ENCODE data around the gene BICRAL. TPM values are rescaled to one million over a fixed set of nuclear protein-coding genes. Genes with fewer than 3 reads are reported as not detected.
A peak's percentile ranks its signal among the peaks of the same experiment; 100 is the strongest.
"Not testable (repeated sequence)": the region's sequence is repeated elsewhere in the genome, so short reads cannot be mapped to it uniquely, and the experiment has no call there.

BICRAL gene
- polyA plus RNA-seq, 1 donor = 13.0 TPM

GRCh38 chr6:42894041-42894828 lies 112.4 kb downstream of the BICRAL start:
- Histone ChIP-seq H3K27ac (ENCODE audit: low read length) (peak overlapping the region; percentile 83), H3K4me1 (ENCODE audit: control insufficient read depth, insufficient read depth, low read length) (peaks cover 18% of the 10 kb centered on the region)
- H3K27me3 ChIP-seq (ENCODE audit: control insufficient read depth, insufficient read depth, low read length); H3K36me3 ChIP-seq (ENCODE audit: control insufficient read depth, insufficient read depth, low read length); H3K4me3 ChIP-seq (ENCODE audit: low read length); H3K9me3 ChIP-seq (ENCODE audit: control insufficient read depth, low read depth, low read length): not testable (repeated sequence)
- WGBS (ENCODE audit: insufficient coverage, low lambda C conversion rate) = no CpG with 5 or more reads among the region's 19 CpGs
- DNase-seq = peak in 1 of 2 donors; percentile 59

GRCh38 chr6:42896178-42896719 lies 114.4 kb downstream of the BICRAL start:
- no peaks in the 10 kb centered on the region for H3K9me3 ChIP-seq (ENCODE audit: control insufficient read depth, low read depth, low read length)
- peaks cover 13% of the 10 kb centered on the region for H3K4me1 ChIP-seq (ENCODE audit: control insufficient read depth, insufficient read depth, low read length)
- no peak overlapping the region for H3K4me3 ChIP-seq (ENCODE audit: low read length)
- H3K36me3 ChIP-seq (ENCODE audit: control insufficient read depth, insufficient read depth, low read length) = no peaks in the 10 kb centered on the region
- no peaks in the 10 kb centered on the region for H3K27me3 ChIP-seq (ENCODE audit: control insufficient read depth, insufficient read depth, low read length)
- WGBS (ENCODE audit: insufficient coverage, low lambda C conversion rate) = no CpG with 5 or more reads among the region's 10 CpGs
- no peak for DNase-seq
- no peak overlapping the region for H3K27ac ChIP-seq (ENCODE audit: low read length)

- Histone ChIP-seq H3K27ac (ENCODE audit: low read length) (no peak overlapping the region), H3K4me1 (ENCODE audit: control insufficient read depth, insufficient read depth, low read length) (peaks cover 23% of the 10 kb centered on the region), H3K36me3 (ENCODE audit: control insufficient read depth, insufficient read depth, low read length) (no peaks in the 10 kb centered on the region), H3K9me3 (ENCODE audit: control insufficient read depth, low read depth, low read length) (no peaks in the 10 kb centered on the region), H3K4me3 (ENCODE audit: low read length) (no peak overlapping the region), H3K27me3 (ENCODE audit: control insufficient read depth, insufficient read depth, low read length) (no peaks in the 10 kb centered on the region)
- WGBS (ENCODE audit: insufficient coverage, low lambda C conversion rate) = 100% methylated on average over 1 of the region's 10 CpGs
- peak in 1 of 2 donors; percentile 56 for DNase-seq
Measured at GRCh38 chr6:42898891-42899361, 117.1 kb downstream of the BICRAL start.

GRCh38 chr6:42899871-42900270 lies 118.0 kb downstream of the BICRAL start:
- WGBS (ENCODE audit: insufficient coverage, low lambda C conversion rate) = no CpG with 5 or more reads among the region's 8 CpGs
- DNase-seq = no peak
- Histone ChIP-seq H3K4me1 (ENCODE audit: control insufficient read depth, insufficient read depth, low read length) (peaks cover 25% of the 10 kb centered on the region), H3K9me3 (ENCODE audit: control insufficient read depth, low read depth, low read length) (no peaks in the 10 kb centered on the region), H3K27me3 (ENCODE audit: control insufficient read depth, insufficient read depth, low read length) (no peaks in the 10 kb centered on the region), H3K36me3 (ENCODE audit: control insufficient read depth, insufficient read depth, low read length) (no peaks in the 10 kb centered on the region), H3K27ac (ENCODE audit: low read length) (no peak overlapping the region), H3K4me3 (ENCODE audit: low read length) (no peak overlapping the region)

GRCh38 chr6:42901538-42901957 lies 119.7 kb downstream of the BICRAL start:
- Histone ChIP-seq H3K4me1 (ENCODE audit: control insufficient read depth, insufficient read depth, low read length) (peaks cover 25% of the 10 kb centered on the region), H3K27ac (ENCODE audit: low read length) (peak overlapping the region; percentile 89), H3K9me3 (ENCODE audit: control insufficient read depth, low read depth, low read length) (no peaks in the 10 kb centered on the region), H3K27me3 (ENCODE audit: control insufficient read depth, insufficient read depth, low read length) (no peaks in the 10 kb centered on the region), H3K4me3 (ENCODE audit: low read length) (no peak overlapping the region), H3K36me3 (ENCODE audit: control insufficient read depth, insufficient read depth, low read length) (no peaks in the 10 kb centered on the region)
- WGBS (ENCODE audit: insufficient coverage, low lambda C conversion rate) = 20% methylated on average over 1 of the region's 11 CpGs
- DNase-seq = peak; percentile 75 to 82

- H3K4me3 ChIP-seq (ENCODE audit: low read length) = peak overlapping the region; percentile 32
Measured at GRCh38 chr6:42902429-42903263, 120.8 kb downstream of the BICRAL start.

GRCh38 chr6:42904467-42904866 lies 122.6 kb downstream of the BICRAL start:
- peaks cover 25% of the 10 kb centered on the region for H3K4me1 ChIP-seq (ENCODE audit: control insufficient read depth, insufficient read depth, low read length)
- H3K27ac ChIP-seq (ENCODE audit: low read length) = peak overlapping the region; percentile 50
- 100% methylated on average over 1 of the region's 10 CpGs for WGBS (ENCODE audit: insufficient coverage, low lambda C conversion rate)
- no peak overlapping the region for H3K4me3 ChIP-seq (ENCODE audit: low read length)
- H3K36me3 ChIP-seq (ENCODE audit: control insufficient read depth, insufficient read depth, low read length) = no peaks in the 10 kb centered on the region
- no peaks in the 10 kb centered on the region for H3K9me3 ChIP-seq (ENCODE audit: control insufficient read depth, low read depth, low read length)
- H3K27me3 ChIP-seq (ENCODE audit: control insufficient read depth, insufficient read depth, low read length) = no peaks in the 10 kb centered on the region
- no peak for DNase-seq

More at GRCh38 chr6:42902429-42903263, 120.8 kb downstream of the BICRAL start:
- Histone ChIP-seq H3K4me1 (ENCODE audit: control insufficient read depth, insufficient read depth, low read length) (peaks cover 25% of the 10 kb centered on the region), H3K27ac (ENCODE audit: low read length) (peak overlapping the region; percentile 89)
- H3K36me3 ChIP-seq (ENCODE audit: control insufficient read depth, insufficient read depth, low read length); H3K9me3 ChIP-seq (ENCODE audit: control insufficient read depth, low read depth, low read length); H3K27me3 ChIP-seq (ENCODE audit: control insufficient read depth, insufficient read depth, low read length): not testable (repeated sequence)
- peak in 1 of 2 donors; percentile 68 for DNase-seq
- no CpG with 5 or more reads among the region's 22 CpGs for WGBS (ENCODE audit: insufficient coverage, low lambda C conversion rate)

- WGBS (ENCODE audit: insufficient coverage, low lambda C conversion rate) = no CpG with 5 or more reads among the region's 5 CpGs
- DNase-seq = no peak
- Histone ChIP-seq H3K4me1 (ENCODE audit: control insufficient read depth, insufficient read depth, low read length) (peaks cover 17% of the 10 kb centered on the region), H3K27ac (ENCODE audit: low read length) (no peak overlapping the region), H3K27me3 (ENCODE audit: control insufficient read depth, insufficient read depth, low read length) (no peaks in the 10 kb centered on the region), H3K36me3 (ENCODE audit: control insufficient read depth, insufficient read depth, low read length) (no peaks in the 10 kb centered on the region), H3K9me3 (ENCODE audit: control insufficient read depth, low read depth, low read length) (no peaks in the 10 kb centered on the region), H3K4me3 (ENCODE audit: low read length) (no peak overlapping the region)
Measured at GRCh38 chr6:42907336-42907735, 125.5 kb downstream of the BICRAL start.

GRCh38 chr6:42909835-42910234 lies 128.0 kb downstream of the BICRAL start:
- no peaks in the 10 kb centered on the region for H3K4me1 ChIP-seq (ENCODE audit: control insufficient read depth, insufficient read depth, low read length)
- H3K9me3 ChIP-seq (ENCODE audit: control insufficient read depth, low read depth, low read length) = no peaks in the 10 kb centered on the region
- H3K27ac ChIP-seq (ENCODE audit: low read length) = no peak overlapping the region
- no peak overlapping the region for H3K4me3 ChIP-seq (ENCODE audit: low read length)
- H3K27me3 ChIP-seq (ENCODE audit: control insufficient read depth, insufficient read depth, low read length) = no peaks in the 10 kb centered on the region
- H3K36me3 ChIP-seq (ENCODE audit: control insufficient read depth, insufficient read depth, low read length) = no peaks in the 10 kb centered on the region
- WGBS (ENCODE audit: insufficient coverage, low lambda C conversion rate) = 100% methylated on average over 1 of the region's 10 CpGs
- DNase-seq = no peak
